Measurements from ENCODE around the gene KLHDC4.
"Not testable (repeated sequence)": the region's sequence is repeated elsewhere in the genome, so short reads cannot be mapped to it uniquely, and the experiment has no call there.

Gene KLHDC4

GRCh38 chr16:87788730-87789436, 23.1 kb upstream of the KLHDC4 start:
- not testable (repeated sequence) for DNase-seq (ENCODE audit: low read depth in 2 of 2)

- not testable (repeated sequence) for DNase-seq (ENCODE audit: low read depth in 2 of 2)
Observed at GRCh38 chr16:87787451-87788091, 21.8 kb upstream of the KLHDC4 start.

DNA sequence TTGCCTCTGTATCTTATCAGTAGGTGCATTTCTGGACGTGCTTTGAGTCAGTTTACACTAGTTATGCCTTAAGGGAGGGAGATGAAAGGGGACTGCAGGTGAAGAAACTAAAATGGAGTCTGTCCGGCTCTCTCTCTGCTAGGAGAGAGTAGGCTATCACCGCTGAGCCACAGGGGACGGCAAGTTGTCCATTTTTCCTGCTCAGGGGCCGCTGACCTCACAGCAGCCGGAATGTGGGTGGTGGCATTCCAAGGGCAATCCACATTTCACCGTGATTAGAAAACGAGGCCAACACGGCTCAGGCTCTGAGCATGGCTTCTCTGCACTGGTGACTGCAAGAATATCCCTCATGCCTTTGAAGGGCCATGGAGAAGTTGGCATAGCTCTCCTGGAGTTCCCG, 19.0 kb upstream of the KLHDC4 start:
- DNase-seq (ENCODE audit: low read depth in 2 of 2): no peak

- no peak for DNase-seq (ENCODE audit: low read depth in 2 of 2)
Observed at GRCh38 chr16:87782033-87782432, 16.2 kb upstream of the KLHDC4 start.

DNA sequence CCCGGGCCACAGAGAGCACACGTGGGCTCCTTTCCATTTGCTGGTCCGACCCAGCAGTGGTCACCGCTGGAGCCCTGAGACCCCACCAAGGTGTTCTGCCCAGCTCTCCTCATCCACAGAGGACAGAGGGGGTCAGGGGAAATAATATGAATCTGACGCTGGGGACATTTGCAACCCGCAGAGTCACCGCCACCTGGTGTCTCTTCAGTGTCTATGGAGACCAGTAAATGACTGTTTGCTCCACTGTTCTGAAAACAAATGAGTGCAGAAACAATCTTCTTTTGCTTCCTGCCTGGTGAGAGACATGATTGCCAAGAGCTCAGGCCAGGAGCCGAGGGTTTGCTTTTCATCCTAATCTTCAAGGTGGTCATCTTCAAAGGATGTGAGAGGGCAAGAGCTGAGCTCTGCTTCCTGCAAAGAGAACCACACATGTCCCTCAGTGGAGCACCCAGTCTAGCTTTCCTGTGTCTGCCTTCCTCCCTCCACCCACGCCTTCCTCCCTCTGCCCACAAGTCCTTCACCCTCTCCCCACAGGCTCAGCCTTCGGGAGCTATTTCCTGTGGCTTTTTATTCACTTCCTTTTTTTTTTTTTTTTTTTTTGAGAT, 14.7 kb upstream of the KLHDC4 start:
- peak; percentile 36 to 40 for DNase-seq (ENCODE audit: low read depth in 2 of 2)

GRCh38 chr16:87778830-87779579, 13.2 kb upstream of the KLHDC4 start:
- peak; percentile 87 to 90 for DNase-seq (ENCODE audit: low read depth in 2 of 2)

DNA sequence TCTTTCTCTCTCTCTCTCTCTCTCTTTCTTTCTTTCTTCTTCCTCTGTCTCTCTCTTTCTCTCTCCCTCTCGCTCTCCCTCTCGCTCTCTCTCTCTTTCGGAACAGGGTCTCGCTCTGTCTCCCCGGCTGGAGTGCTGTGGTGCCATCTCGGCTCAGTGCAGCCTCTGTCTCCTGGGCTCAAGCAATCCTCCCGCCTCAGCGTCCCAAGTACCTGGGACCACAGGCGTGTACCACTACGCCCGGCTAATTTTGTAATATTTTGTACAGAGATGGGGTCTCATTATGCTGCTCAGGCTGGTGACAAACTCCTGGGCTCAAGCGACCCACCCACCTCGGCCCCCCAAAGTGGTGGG, 12.7 kb upstream of the KLHDC4 start:
- no peak for DNase-seq (ENCODE audit: low read depth in 2 of 2)

DNA sequence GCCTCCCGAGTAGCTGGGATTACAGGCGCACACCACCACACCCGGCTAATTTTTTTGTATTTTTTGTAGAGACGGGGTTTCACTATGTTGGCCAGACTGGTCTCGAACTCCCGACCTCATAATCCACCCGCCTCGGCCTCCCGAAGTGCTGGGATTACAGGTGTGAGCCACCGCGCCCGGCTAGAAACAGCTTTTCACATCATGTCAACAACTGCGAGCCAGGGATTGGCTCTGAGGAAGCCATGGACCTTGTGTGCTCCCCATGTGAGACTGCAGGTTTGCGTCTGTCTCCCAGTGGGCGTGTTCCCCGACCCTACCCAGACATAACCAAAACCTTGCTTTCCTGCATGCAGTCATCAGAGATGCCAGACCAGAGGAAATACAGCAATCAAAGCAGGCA, 8.1 kb upstream of the KLHDC4 start:
- not testable (repeated sequence) for DNase-seq (ENCODE audit: low read depth in 2 of 2)

GRCh38 chr16:87767456-87767855, 1.7 kb upstream of the KLHDC4 start:
- not testable (repeated sequence) for DNase-seq (ENCODE audit: low read depth in 2 of 2)

DNA sequence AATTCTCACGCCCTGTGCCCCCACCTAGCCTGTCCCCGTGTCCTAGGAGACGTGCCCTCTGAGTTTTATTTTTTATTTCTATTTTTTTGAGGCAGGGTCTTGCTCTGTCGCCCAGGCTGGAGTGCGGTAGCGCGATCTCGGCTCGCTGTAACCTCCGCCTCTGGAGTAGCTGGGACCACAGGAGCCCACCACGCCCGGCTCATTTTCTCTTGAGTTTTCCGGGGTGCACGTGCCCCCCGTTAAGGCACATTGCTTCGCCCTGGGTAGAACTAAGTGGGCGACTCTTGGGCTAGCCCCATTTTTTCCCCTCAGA, 655 bp upstream of the KLHDC4 start:
- DNase-seq (ENCODE audit: low read depth in 2 of 2): no peak

DNA sequence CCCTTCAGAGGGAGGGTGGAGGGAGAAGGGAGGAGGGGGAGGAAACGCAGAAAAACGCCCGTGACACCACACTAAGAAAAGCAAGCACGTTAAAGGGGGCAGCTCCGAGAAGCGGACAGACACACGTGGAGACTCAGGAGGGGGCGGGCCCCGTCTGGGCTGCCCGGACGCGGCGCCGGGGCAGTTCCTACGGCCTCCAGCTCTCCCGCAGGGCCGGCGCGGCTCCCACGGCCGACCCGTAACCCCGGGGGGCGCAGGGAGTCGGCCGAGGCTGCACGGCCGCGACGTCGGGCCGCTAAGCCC, 362 bp downstream of the KLHDC4 start:
- DNase-seq (ENCODE audit: low read depth in 2 of 2): peak; percentile 67 to 71

DNA sequence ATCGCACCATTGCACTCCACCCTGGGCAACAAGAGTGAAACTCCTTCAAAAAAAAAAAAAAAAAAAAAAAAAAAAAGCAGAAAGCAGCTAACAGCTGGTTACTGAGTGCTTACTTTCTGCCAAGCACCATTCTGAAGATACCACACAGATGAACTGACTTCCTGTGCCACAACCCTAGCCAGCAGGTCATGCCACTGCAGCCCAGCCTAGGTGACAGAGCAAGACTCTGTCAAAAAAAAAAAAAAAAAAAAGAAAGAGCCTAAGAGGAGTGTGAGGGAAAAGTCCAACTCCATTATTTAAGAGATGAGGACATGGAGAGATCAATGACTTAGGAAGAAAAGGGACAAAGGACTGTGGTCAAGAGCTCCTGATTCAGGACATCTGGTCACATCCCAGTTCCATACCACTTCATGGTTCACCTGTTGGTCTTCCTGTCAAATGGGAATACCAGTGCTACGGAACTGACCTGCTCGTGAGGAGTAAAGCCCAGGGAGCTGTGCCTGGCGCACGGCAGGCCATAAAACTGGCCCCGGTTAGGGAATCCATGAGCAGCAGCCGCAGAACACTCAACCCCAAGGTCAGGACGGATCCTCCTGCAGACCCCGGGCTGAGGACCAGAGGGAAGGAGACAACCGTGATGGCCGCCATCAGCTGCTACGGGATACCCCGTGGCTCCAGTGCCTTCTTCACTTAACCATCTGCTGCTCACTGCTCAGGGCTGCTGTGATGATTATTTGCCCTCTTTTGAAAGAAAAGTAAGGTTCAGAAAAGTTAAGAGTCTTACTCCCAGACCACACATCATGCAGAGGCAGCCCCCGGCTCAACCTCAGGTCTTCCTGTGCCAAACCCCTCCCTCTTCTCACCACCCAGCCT, 950 bp downstream of the KLHDC4 start:
- peak in 1 of 2 donors; percentile 17 for DNase-seq (ENCODE audit: low read depth in 2 of 2)

DNA sequence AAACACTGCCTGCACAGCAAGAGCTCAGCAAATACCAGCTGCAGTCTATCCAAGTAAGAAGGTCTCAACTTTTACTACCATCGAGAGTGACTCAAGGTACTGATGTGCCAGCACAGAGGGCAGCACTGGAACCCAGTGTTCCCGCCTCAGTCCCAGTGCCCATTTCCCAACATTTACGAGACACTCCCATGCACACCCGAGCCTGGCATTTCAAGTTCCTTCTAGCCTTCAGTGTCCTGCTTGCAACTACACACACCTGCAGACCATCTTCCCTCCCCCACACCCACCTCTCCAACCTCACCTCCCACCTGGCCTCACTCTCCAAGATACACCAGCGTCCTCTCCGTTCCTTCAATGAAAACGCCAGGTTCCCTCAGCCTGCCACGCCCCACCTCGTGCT, 3.2 kb downstream of the KLHDC4 start:
- DNase-seq (ENCODE audit: low read depth in 2 of 2): no peak

GRCh38 chr16:87762071-87762571, 3.7 kb downstream of the KLHDC4 start:
- peak in 1 of 2 donors; percentile 53 for DNase-seq (ENCODE audit: low read depth in 2 of 2)

DNA sequence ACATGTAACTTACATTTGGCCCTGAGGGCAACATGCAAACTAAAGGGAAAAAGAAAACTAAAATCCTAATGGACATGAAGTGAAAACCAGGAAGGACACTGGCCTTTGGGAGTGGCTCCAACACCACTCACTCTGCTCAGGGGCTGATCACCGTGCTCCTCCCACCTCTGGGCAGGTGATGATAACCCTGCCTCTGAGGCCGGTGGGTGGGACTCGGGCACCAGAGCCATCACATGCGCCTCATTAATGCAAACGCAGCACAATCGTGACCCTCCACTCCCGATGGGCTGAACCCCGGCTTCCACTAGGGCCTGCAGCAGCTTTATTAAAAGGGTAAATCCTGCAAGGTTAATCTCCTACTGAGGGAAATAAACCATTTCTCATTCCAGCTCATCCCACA, 4.7 kb downstream of the KLHDC4 start:
- no peak for DNase-seq (ENCODE audit: low read depth in 2 of 2)

GRCh38 chr16:87757841-87758426, 7.9 kb downstream of the KLHDC4 start:
- DNase-seq (ENCODE audit: low read depth in 2 of 2): no peak

GRCh38 chr16:87754535-87754934, 11.3 kb downstream of the KLHDC4 start:
- no peak for DNase-seq (ENCODE audit: low read depth in 2 of 2)

DNA sequence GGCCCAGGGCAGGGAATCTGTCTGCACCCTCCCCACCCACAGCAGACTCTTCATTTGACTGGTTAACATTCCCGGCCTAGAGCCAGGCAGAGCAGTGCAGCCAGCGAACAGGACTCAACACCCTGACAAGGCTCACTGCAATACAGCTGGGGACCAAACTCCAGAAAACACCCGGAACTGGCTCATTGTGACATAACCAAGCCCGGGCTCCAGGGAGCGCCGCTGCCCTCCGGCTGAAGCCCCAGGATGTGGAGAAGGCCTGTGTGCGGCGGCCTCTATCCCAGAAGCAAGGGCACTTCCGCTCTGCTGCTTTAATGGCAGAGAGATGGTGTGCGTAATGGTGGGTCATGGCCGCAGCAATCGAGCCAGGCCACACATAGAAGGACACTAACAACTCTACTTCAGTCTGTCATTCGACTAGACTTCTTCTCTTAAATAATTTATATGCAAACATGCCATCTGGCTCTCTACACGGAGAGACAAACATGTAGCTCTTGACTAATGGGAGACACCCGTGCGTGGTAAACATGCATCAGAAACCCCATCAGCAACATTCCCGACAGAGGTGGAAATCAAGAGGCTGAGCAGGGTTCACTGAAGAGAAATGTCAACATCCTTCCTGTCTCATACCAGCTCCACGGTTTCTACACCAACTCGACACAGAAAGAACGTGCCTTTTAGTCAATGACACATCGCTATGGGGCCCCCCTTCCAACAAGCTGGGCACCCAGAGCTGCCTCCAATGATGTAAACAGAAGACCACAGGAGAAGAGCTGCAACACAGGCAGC, 18.0 kb downstream of the KLHDC4 start:
- no peak for DNase-seq (ENCODE audit: low read depth in 2 of 2)

DNA sequence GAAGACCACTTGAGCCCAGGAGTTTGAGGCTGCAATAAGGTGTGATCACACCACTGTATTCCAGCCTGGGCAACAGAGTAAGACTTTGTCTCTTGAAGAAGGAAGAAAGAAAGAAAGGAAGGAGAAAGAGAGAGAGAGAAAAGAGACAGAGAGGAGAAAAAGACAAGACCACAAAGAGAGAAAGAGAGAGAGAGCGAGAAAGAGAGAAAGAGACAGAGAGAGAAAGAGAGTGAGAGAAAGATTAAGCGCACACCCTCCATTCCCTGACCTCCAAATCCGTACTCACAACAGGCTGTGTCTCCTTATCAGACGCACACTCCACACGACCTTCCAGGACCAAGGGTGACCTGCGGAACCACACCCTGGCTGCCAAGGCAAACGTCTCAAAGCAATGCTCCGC, 19.6 kb downstream of the KLHDC4 start:
- no peak for DNase-seq (ENCODE audit: low read depth in 2 of 2)

- DNase-seq (ENCODE audit: low read depth in 2 of 2): no peak
Observed at GRCh38 chr16:87744750-87745514, 20.9 kb downstream of the KLHDC4 start.

Data from stimulated activated CD8-positive, alpha-beta memory T cell treated with anti-CD3 and anti-CD28 coated beads, Interleukin-7, amount 100 ng/mL, for 4 hours (primary cell).